ENCODE results near the gene OTX2. TPM values are rescaled to one million over a fixed set of nuclear protein-coding genes. Genes with fewer than 3 reads are reported as not detected.

The OTX2 gene
- total RNA-seq, 1 donor from 2014 or later, result not detected

DNA sequence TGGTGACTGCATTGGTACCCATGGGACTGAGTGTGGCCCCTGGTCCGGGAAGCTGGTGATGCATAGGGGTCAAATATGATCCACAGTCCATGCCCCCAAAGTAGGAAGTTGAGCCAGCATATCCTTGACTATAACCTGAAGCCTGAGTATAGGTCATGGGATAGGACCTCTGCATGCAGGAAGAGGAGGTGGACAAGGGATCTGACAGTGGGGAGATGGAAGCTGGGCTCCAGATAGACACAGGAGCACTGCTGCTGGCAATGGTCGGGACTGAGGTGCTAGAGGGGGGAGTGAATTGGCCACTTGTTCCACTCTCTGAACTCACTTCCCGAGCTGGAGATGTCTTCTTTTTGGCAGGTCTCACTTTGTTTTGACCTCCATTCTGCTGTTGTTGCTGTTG is 8.4 kb downstream of the OTX2 start:
- DNase-seq (ENCODE audit: low read depth), result no peak
- TF ChIP-seq, protein P1, sequence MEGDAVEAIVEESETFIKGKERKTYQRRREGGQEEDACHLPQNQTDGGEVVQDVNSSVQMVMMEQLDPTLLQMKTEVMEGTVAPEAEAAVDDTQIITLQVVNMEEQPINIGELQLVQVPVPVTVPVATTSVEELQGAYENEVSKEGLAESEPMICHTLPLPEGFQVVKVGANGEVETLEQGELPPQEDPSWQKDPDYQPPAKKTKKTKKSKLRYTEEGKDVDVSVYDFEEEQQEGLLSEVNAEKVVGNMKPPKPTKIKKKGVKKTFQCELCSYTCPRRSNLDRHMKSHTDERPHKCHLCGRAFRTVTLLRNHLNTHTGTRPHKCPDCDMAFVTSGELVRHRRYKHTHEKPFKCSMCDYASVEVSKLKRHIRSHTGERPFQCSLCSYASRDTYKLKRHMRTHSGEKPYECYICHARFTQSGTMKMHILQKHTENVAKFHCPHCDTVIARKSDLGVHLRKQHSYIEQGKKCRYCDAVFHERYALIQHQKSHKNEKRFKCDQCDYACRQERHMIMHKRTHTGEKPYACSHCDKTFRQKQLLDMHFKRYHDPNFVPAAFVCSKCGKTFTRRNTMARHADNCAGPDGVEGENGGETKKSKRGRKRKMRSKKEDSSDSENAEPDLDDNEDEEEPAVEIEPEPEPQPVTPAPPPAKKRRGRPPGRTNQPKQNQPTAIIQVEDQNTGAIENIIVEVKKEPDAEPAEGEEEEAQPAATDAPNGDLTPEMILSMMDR (IDR thresholded peaks at IDR 0.05; ENCODE audit: insufficient read depth, low read length, poor library complexity, severe bottlenecking), result no peak
- Histone ChIP-seq H3K4me3 (ENCODE audit: low read depth, low read length) (no peak overlapping the region), H3K36me3 (ENCODE audit: control insufficient read depth, insufficient read depth, low read length) (no peaks in the 10 kb centered on the region), H3K27me3 (ENCODE audit: control insufficient read depth, insufficient read depth, low read length) (peaks cover 86% of the 10 kb centered on the region)

DNA sequence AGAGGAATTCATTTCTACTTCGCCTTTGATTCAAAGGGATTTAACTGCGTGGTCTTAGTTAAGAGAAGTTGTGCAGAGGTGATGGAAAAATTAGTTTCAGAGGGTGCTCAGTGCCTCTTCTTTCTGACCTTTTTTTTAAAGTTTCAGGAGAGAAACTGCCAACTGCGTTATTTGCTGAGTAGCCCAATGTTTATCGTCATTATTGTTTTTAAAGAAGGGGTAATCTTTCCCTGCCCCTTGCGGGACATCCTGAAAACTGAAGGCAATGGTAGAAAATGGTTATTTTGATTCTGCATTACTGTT is 11.0 kb downstream of the OTX2 start:
- TF ChIP-seq, protein P1 (IDR thresholded peaks at IDR 0.05; ENCODE audit: insufficient read depth, low read length, poor library complexity, severe bottlenecking), result no peak
- Histone ChIP-seq H3K36me3 (ENCODE audit: control insufficient read depth, insufficient read depth, low read length) (no peaks in the 10 kb centered on the region), H3K4me3 (ENCODE audit: low read depth, low read length) (no peak overlapping the region), H3K27me3 (ENCODE audit: control insufficient read depth, insufficient read depth, low read length) (peaks cover 88% of the 10 kb centered on the region)
- DNase-seq (ENCODE audit: low read depth), result no peak

DNA sequence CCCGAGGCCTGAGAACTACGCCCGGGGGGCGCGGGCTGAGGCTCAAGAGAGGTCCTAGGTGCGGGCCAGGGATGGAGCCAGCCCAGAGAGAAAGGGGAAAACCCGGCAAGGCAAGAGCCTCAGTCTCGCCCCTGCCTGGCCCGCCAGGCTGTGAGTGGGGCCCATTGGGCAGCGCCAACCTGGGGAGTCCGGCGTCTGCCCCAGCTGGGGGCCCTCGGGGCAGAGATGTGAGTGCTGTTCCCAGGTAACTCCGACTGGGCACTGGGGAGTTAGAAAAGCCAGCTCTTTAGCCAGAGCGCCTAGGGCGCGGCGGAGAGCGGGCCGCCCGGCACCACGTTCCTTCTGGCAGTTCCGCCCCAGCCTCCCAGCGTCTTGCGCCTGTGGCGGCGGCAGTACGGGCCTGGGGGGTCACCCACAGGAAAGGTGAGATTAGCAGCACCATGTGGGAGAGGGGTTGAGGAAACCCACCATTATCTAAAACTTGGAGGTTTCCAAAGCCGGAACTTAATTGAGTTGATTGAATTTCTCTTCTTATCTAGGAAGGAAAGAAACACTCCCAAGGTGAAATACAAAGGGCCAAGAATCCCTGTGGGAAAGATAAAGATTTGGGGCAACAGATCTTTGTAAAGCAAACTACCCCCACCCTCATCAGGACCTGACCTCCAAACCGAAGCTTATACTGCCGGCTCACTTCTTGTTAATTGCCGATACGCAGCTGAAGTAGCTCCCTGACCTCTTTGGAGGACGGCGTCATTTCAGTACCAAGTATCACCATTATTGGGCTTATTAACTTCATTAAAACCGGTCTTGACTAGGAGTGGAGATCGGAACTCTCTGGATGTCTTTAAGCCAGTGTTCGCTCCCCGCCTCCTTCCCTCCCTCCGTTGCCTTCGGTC is 11.6 kb downstream of the OTX2 start:
- peaks cover 87% of the 10 kb centered on the region for H3K27me3 ChIP-seq (ENCODE audit: control insufficient read depth, insufficient read depth, low read length)
- TF ChIP-seq, protein P1 (IDR thresholded peaks at IDR 0.05; ENCODE audit: insufficient read depth, low read length, poor library complexity, severe bottlenecking), result no peak
- no peaks in the 10 kb centered on the region for H3K36me3 ChIP-seq (ENCODE audit: control insufficient read depth, insufficient read depth, low read length)
- DNase-seq (ENCODE audit: low read depth), result no peak
- H3K4me3 ChIP-seq (ENCODE audit: low read depth, low read length), result no peak overlapping the region

DNA sequence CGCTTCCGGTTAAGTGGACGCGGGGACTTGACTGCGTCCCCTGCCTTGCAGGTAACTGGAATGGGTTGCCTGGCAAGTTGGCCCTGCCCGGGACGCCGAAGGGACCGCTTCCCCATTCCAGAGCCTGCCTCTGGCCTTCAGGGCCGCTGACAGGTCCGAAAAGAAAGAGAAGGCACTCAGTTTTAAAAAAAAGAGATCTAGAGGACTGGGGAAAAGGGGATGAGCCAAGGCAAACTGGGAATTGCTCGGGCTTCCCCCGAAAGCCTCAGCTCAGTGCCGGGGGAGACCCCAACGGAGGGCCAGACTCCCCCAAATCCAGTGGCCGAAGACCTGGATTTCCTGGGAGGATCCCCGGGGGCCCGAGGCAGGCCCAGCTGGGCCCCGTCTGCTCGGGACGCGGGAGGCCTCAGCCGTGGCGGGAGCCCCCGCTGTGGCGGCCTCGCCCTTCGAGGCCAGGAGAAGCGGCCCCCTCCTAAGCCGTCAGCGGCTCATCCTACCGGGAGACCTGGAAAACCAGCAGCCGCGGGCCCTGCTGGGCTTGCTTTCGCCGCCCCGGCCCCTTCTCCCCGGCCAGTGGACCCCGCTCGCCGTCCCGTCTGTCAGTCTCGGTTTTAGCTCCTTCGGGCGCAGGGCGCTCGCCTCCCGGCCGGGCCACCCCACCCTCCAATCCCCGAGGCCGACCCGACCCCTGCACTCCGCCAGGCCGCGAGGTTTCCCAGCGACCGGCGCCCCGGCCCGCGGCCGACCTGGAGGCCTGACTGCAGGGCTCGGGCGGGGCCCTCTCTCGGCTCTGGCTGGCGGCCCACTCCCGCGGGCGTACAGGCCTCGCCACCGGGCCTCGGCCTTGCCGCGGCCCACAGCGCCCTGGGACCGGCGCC is 12.5 kb downstream of the OTX2 start:
- peaks cover 80% of the 10 kb centered on the region for H3K27me3 ChIP-seq (ENCODE audit: control insufficient read depth, insufficient read depth, low read length)
- no peak overlapping the region for H3K4me3 ChIP-seq (ENCODE audit: low read depth, low read length)
- H3K36me3 ChIP-seq (ENCODE audit: control insufficient read depth, insufficient read depth, low read length), result no peaks in the 10 kb centered on the region
- no peak for DNase-seq (ENCODE audit: low read depth)
- TF ChIP-seq, protein P1 (IDR thresholded peaks at IDR 0.05; ENCODE audit: insufficient read depth, low read length, poor library complexity, severe bottlenecking), result no peak

DNA sequence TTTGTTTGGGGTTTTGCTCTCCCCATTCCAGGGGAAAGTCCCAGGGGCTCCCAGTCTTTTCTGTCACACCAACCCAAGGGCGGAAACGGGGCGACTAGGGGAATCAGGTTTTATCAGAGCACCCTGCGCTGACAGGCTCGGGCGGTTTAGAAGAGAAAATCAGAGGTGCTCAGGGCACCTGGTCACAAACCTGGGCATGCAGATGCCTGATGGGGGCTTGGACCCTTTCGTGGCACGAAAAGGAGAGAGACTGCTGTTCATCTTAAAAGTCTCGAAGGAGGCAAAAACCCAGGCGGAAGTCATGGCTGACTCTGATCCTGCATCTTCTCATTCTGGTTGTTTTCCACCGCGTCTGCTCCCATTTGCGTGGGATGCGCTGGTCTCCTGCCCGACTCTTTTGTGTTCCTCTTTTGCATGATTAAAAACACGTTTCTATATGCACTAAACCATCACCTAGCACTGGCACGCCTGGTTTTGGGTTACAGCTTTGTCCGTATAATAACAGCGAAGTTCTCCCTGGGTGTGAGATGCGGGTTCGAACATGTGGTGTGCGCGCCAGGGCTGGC is 13.2 kb downstream of the OTX2 start:
- Histone ChIP-seq H3K27me3 (ENCODE audit: control insufficient read depth, insufficient read depth, low read length) (peaks cover 78% of the 10 kb centered on the region), H3K36me3 (ENCODE audit: control insufficient read depth, insufficient read depth, low read length) (no peaks in the 10 kb centered on the region), H3K4me3 (ENCODE audit: low read depth, low read length) (no peak overlapping the region)
- TF ChIP-seq, protein P1 (IDR thresholded peaks at IDR 0.05; ENCODE audit: insufficient read depth, low read length, poor library complexity, severe bottlenecking), result no peak
- DNase-seq (ENCODE audit: low read depth), result no peak
